GM12872 (cell line): Measurements from ENCODE around the gene GNG7.

Experiments used
- CTCF ChIP-seq: IDR thresholded peaks from 3 replicates; pipeline ENCODE4 v1.5.1; 2011; ENCODE audit warnings: low read depth, mild to moderate bottlenecking, low read length, moderate library complexity; ENCODE audit not compliant: insufficient read depth

Gene GNG7

GRCh38 chr19:2659856-2660432 lies 42.5 kb downstream of the GNG7 start:
- TF ChIP-seq CTCF, result no peak

- no peak for TF ChIP-seq CTCF
Measured at GRCh38 chr19:2656533-2656932, 46.0 kb downstream of the GNG7 start.

- TF ChIP-seq CTCF, result no peak
Measured at GRCh38 chr19:2653710-2654707, 48.5 kb downstream of the GNG7 start.

- no peak for TF ChIP-seq CTCF
Measured at GRCh38 chr19:2653218-2653617, 49.3 kb downstream of the GNG7 start.

GRCh38 chr19:2652504-2653099 lies 49.9 kb downstream of the GNG7 start:
- no peak for TF ChIP-seq CTCF

GRCh38 chr19:2650515-2650914 lies 52.0 kb downstream of the GNG7 start:
- no peak for TF ChIP-seq CTCF

GRCh38 chr19:2648528-2648937 lies 54.0 kb downstream of the GNG7 start:
- peak; percentile 85 for TF ChIP-seq CTCF
